ENCODE data around the gene TMEM164.

The TMEM164 gene

DNA sequence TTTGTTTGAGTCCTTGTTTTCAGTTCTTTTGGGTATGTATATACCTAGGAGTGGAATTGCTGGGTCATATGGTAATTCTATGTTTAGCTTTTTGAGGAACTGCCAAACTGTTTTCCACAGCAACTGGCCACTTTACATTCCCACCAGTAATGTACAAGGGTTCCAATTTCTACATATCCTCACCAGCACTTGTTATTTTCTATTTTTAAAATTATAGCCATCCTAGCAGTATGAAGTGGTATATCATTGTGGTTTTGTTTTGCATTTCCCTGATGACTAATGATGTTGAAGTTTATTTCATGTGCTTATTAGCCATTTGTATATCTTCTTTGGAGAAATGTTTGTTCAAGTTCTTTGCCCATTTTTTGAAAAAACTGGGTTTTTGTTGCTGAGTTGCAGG lies 39.6 kb downstream of the TMEM164 start:
- DNase-seq = no peak

DNA sequence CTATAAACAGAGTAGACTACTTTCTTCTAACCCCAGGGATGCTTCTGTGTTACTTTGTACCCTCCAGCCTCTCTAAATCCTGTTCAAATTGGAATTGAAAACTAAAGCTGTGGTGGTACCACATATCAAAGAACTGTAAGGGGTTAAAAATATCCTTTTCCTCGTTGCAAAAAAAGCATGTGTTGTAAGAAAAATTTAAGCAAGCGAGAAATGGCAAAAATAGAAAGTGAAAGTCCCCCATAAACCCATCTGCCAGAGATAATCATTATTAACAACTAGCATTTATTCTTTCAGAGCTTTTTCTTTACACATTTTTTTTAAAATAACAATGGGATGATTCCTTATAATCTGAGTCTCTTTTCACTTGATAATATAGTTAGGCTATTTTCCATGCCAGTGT lies 40.6 kb downstream of the TMEM164 start:
- DNase-seq = no peak

DNA sequence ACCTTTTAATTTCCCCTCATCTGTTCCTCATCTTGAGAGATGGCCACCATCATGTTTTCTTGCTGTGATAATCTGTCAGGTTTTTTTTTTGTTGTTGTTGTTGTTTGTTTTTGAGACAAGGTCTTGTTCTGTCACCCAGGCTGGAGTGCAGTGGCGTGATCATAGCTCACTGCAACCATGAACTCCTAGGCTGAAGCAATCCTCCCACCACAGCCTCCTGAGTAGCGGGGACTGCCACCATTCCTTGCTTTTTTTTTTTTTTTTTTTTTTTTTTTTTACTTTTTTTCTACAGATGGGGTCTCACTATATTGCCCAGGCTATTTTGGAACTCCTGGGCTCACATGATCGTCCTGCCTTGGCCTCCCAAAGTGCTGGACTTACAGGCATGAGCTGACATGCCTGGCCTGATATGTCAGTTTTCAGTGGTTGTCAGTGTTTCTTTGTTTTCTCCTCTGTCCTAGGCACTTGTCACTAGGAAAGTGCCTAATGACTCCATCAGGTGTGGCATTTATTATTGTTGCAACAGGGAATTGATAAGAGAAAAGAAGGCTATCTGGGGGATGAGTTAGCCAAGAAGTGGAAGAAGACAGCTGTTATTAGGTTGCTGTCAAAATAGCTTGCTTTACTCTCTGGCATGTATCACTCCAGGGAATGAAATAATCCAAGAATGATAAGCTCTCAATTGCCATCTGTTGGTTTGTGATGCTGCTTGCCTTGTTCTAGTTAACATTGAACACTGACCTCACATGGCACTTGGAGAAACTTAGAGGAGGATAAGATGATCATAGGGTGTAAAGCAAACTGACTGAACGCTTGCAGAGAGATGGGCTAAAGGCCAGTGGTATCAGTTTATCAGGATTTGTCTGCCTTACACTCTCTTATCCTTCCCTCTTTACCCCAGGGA lies 41.7 kb downstream of the TMEM164 start:
- DNase-seq = no peak

DNA sequence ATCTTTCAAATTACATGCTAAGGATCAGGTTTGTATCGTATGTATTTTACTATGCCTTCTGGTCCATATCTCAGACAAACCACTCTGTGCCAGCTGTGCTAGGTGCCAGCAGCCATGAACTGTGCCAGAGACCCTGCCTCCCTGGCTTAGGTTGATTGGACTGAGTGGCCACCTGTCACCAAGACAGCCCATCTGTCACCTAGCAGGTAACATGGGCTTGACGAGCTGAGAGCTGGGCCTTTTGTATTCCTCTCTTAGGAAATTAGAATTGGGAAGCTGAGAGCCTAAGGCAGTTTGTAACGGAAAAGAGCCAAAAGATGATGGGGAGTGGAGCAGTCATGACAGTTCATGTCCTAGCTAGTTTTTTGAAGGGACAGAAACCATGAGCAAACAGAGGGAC lies 42.5 kb downstream of the TMEM164 start:
- DNase-seq = no peak

GRCh38 chrX:110046001-110046400 lies 43.1 kb downstream of the TMEM164 start:
- DNase-seq = no peak

DNA sequence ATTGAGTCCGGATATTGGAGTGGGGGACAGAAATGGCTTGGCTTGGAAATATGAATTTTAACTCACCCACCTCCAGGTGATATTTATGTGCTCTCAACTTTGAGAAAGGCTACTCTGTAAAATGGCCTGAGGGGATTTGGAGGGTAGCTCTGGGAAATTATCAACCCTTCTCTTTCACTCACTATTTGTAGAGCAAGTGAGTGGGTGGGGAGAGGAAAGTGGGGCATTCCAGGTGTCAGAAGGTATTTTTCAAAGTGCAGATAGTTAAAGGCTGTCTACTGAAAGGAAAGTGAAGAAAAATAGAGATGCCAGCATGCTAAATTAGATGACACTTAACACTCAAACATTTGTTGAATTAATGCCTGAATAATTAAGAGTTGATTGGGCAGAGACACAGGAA lies 44.1 kb downstream of the TMEM164 start:
- DNase-seq = no peak

DNA sequence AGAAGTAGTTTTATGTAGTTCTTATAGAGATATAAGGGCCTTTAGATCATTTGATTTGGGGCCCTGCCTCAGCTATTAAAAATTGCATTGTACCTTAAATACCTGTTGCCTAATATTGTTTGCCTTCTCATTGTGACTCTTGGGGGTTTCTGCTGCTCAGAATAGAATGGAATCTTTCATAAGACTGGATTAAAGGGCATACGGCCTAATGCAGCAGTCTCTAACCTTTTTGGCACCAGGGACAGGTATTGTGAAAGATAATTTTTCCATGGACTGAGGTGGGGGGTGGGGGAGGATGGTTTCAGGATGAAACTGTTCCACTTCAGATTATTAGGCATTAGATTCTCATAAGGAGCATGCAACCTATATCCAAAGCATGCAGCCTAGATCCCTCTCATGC lies 46.2 kb downstream of the TMEM164 start:
- no peak for DNase-seq

DNA sequence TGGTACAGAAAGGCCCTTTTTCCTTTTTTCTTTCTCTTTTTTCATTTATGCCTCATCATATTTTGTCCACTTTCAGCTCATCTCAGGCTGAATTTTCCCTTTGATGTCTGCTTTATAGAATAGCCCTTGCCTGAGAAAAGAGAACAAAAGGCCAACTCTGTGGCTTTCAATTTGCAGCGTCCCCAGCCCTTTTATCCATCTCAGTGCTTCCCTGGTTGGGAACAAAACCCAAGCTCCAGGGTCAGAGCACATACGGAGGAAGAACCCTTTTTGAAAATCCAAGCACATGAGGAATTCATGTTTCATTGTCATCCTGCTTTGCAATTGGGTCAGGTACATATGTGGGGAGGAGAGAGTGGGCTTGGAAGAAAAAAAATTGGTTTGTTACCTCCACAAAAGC lies 47.5 kb downstream of the TMEM164 start:
- DNase-seq = no peak

GRCh38 chrX:110050901-110051300 lies 48.0 kb downstream of the TMEM164 start:
- DNase-seq = no peak

- no peak for DNase-seq
Observed at GRCh38 chrX:110051559-110051958, 48.6 kb downstream of the TMEM164 start.

GRCh38 chrX:110052303-110052702 lies 49.4 kb downstream of the TMEM164 start:
- DNase-seq = no peak

DNA sequence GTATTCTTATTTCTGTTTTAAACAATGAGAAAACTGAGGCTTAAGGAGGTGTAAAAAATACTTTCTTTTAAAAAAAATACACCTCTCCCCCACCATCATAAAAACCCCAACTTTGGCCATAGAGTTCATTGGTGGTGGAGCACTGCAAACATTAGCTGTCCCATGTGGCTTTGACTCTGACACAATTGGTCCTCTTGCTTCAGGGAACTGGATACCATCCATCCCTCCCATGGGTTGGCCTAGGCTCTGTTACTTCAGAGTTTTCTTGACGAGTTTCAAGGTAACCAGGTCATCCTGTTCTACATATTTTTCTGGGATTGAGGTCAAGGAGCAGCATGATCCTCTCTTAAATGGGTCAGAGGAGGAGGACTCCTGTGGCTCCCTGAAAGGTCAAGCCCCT lies 50.5 kb downstream of the TMEM164 start:
- DNase-seq = no peak

- no peak for DNase-seq
Observed at GRCh38 chrX:110055616-110056015, 52.7 kb downstream of the TMEM164 start.

GRCh38 chrX:110056419-110056818 lies 53.5 kb downstream of the TMEM164 start:
- no peak for DNase-seq

DNA sequence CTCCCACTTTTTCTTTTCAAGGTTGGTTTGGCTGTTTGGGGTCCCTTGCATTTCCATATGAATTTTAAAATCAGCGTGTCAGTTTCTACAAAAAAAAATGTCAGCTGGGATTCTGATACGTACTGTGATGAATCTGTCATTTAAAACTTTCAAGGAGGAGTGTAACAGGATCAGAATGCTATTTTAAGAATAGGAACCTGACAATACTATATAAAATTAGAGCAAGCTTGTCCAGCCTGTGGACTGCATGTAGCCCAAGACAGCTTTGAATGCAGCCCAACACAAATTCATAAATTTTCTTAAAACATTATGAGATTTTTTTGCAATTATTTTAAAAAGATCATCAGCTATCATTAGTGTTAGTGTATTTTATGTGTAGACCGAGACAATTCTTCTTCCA lies 56.5 kb downstream of the TMEM164 start:
- no peak for DNase-seq

DNA sequence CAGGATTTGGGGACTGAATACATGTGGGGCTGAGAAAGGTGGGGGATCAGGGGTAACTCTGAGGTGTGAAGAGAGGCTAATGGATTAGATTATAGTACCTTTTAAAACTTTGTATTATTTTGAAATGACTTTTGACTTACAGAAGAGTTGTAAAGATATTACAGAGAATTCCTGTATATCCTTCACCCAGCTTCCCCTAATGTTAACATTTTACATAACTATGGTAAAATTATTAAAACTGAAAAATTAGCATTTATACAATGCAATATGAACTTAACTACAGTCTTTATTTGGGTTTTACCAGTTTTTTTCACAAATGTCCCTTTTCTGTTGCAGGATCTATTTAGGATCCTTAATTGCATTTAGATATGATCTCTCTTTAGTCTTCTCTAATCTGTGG lies 57.4 kb downstream of the TMEM164 start:
- no peak for DNase-seq

DNA sequence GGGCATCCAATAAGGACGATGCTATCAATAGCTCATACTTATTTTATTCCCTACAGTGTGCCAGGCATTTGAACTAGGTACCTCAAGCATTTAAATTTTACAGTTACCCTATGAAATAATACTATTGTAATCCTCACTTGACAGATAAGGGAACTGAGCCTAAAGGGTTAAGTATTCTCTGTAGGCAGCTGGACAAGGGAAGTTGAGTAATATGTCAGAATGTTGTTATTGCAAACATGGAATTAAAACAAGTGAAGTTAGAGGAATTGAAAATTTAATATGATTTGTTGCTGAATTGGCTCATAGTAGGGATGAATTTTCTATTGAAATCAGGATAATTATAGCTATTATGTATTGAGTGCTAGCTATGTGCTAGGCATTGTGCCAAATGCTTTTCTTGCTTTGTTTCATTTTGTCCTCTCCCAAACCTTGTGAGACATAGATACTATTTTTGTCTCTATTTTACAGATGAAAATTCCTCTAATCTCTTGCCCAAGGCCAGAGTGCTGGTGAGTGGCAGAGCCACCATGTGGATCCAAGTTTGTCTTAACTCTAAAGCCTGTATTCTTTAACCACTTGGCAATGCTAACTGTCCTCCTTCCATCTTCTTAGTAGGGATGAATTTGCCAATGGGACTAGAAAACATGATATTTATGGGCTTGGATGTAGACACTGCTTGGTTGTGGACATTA lies 58.1 kb downstream of the TMEM164 start:
- DNase-seq = no peak

GRCh38 chrX:110062919-110063318 lies 60.0 kb downstream of the TMEM164 start:
- no peak for DNase-seq

DNA sequence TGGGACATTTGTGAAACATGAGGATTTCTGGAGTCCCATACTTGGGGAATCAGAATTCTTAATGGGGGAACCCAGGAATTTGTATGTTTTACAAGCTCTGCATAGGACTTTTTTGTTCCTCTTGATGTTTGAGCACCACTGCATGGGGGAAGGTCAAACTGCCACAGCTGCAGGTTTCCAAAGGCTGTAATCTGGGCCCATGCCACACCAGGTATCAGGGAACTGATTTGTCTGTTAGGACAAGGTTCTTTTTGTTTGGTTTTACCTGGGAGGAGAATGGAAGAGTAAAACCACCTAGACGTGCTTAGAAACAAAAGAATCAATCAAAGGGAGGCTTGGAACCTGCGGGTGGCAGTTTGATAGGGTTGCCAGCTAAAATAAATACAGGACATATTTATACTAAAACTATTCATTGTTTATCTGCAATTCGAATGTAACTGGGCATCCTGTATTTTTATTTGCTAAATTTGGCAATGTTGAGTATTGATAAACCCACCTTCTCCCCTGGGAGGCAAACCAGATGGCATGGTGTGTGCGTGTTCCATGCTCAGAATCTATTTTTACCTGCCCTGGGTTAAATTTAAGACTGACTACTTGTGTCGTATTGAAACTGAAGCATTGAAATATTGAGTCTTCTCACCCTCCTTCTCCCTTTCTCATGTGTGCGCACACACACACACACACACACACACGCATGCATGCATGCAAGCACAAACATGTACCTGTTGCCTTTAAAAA lies 63.7 kb downstream of the TMEM164 start:
- no peak for DNase-seq

GRCh38 chrX:110070970-110071369 lies 68.1 kb downstream of the TMEM164 start:
- DNase-seq = no peak

DNA sequence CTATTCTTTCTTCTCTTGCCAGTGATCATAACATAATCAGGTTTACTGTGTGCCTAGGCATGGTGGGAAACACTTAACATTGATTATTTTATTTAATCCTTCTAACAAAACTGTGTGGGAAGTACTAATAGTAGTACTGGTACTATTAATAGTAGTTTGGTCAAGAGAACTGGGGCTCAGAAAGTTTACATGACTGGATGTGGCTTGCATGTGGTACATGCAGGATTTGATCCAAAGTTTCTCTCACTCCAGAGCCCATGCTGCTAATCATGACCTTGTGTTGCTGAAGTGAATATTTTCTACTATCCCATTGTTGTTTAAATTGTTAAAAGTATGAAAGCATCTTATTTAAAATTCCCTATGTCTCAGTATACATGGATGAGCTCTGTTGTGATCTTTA lies 78.4 kb downstream of the TMEM164 start:
- no peak for DNase-seq

DNA sequence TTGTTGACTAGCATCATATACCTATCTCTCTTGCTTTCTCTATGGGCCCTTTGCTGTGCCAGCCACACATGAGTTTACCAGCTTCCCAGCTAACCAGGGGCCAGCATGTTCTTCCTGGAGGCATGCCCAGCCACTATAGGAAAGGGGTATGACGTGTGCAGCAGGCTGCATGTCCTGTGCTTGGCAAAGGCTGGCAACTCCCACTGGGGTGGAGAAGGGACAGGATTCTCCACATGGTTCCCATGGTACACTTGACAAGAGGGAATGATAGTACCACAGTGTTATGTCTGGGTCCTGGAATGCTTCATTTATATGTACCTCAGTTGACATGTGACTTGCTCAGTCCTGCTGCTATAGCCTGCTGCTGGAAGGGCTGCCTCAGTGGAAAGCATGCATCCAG lies 78.8 kb downstream of the TMEM164 start:
- no peak for DNase-seq

DNA sequence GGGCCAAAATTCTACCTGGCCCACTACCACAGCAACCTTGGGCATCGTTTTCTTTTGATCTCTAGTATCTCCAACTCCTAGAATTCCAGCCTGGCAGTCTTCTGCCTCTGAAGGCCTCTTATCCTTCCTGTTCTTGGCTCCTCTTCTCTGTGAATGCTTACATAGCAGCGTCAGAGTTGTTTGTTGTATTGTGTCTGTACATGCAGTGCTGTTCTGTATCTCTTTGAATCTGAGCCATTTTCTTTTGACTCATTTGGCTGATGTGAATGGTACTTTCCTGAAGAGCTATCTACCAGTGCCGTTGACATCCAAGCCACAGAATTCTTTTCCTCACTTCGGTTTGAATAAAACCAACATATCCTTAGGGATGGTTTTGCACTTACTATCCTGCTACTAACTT lies 79.2 kb downstream of the TMEM164 start:
- no peak for DNase-seq

Data from CD4-positive, alpha-beta T cell treated with Interleukin-10 for 1 hour (primary cell).